ENCODE measurements around the gene ATP6V0A1. TPM values are rescaled to one million over a fixed set of nuclear protein-coding genes. Genes with fewer than 3 reads are reported as not detected.

The ATP6V0A1 gene
- total RNA-seq, 1 experiment from 2014 or later, result 55.2 TPM

GRCh38 chr17:42571435-42572225 lies 113.0 kb downstream of the ATP6V0A1 start:
- POLR2A ChIA-PET, result interaction anchor here (0.6 kb wide), 1 partner anchor 56 kb away, joined by 3 read pairs; no protein-coding TSS in a partner anchor
- Mint-ChIP-seq H3K4me3 (no peak overlapping the region), H3K27ac (no peak overlapping the region), H3K27me3 (ENCODE audit: low read depth) (no peaks in the 10 kb centered on the region), H3K36me3 (peaks cover 55% of the 10 kb centered on the region), H3K9me3 (no peaks in the 10 kb centered on the region), H3K4me1 (peaks cover 15% of the 10 kb centered on the region)
- CTCF ChIA-PET, result no interaction called here
- no peak for TF ChIP-seq ZNF232 (CRISPR knock-in tag; IDR thresholded peaks at IDR 0.05)
- TF ChIP-seq ZBTB43 (CRISPR knock-in tag; IDR thresholded peaks at IDR 0.05), result no peak
- TF ChIP-seq NR3C1 (CRISPR knock-in tag; conservative IDR thresholded peaks at IDR 0.05; ENCODE audit: low read depth), result no peak
- TF ChIP-seq HMGXB4 (CRISPR knock-in tag; IDR thresholded peaks at IDR 0.05), result no peak
- no peak for TF ChIP-seq FOXK1 (CRISPR knock-in tag; IDR thresholded peaks at IDR 0.05)
- no peak for TF ChIP-seq MLX (CRISPR knock-in tag; IDR thresholded peaks at IDR 0.05)
- no peak for TF ChIP-seq ZNF263 (CRISPR knock-in tag; IDR thresholded peaks at IDR 0.05; ENCODE audit: low read depth)
- TF ChIP-seq CREM (CRISPR knock-in tag; IDR thresholded peaks at IDR 0.05), result no peak
- TF ChIP-seq CDX4 (CRISPR knock-in tag; IDR thresholded peaks at IDR 0.05; ENCODE audit: borderline replicate concordance), result no peak
- TF ChIP-seq ZSCAN18 (CRISPR knock-in tag; IDR thresholded peaks at IDR 0.05), result no peak
- no peak for TF ChIP-seq ATF2 (CRISPR knock-in tag; IDR thresholded peaks at IDR 0.05; ENCODE audit: borderline replicate concordance, low read depth)
- no peak for DNase-seq (ENCODE audit: low spot score)
- ATAC-seq, result no peak

Small RNA genes lying within 50 kb of the gene (microRNA-seq; reads per million reads assigned to microRNA genes)
- gene MIR5010 (ENCODE audit: borderline number of aligned reads) (14.3 reads per million, percentile 33 among the genes with 10 or more reads in this experiment), gene MIR548AT (ENCODE audit: borderline number of aligned reads) (1.4 reads per million)

Other genes with a start within 250 kb of the ATP6V0A1 start
- gene STAT5B, start 182.5 kb upstream of the ATP6V0A1 start, total RNA-seq (2021), result 36.4 to 42.2 TPM (median 37.9 TPM) in 3 replicates
- 6.6 to 10.9 TPM (median 9.7 TPM) in 3 replicates for gene STAT5A, start 170.4 kb upstream of the ATP6V0A1 start, total RNA-seq (2021)
- gene STAT3, start 70.4 kb upstream of the ATP6V0A1 start, total RNA-seq (2021), result 74.4 to 98.0 TPM (median 74.9 TPM) in 3 replicates
- gene CAVIN1, start 35.6 kb upstream of the ATP6V0A1 start, total RNA-seq (2021), result 24.6 to 28.4 TPM (median 27.8 TPM) in 3 replicates
- 28.9 to 39.3 TPM (median 30.4 TPM) in 3 replicates for gene NAGLU, start 77.4 kb downstream of the ATP6V0A1 start, total RNA-seq (2021)
- gene HSD17B1, start 94.0 kb downstream of the ATP6V0A1 start, total RNA-seq (2021), result 1.5 to 1.6 TPM (median 1.5 TPM) in 3 replicates
- gene COASY, start 103.3 kb downstream of the ATP6V0A1 start, total RNA-seq (2021), result 106 to 131 TPM (median 113 TPM) in 3 replicates
- gene MLX, start 108.2 kb downstream of the ATP6V0A1 start, total RNA-seq (2021), result 26.9 to 34.9 TPM (median 30.1 TPM) in 3 replicates
- gene PSMC3IP, start 118.9 kb downstream of the ATP6V0A1 start, total RNA-seq (2021), result 20.1 to 23.3 TPM (median 21.6 TPM) in 3 replicates
- gene RETREG3, start 150.5 kb downstream of the ATP6V0A1 start, total RNA-seq (2021), result 39.8 to 43.2 TPM (median 40.4 TPM) in 3 replicates
- 130 to 141 TPM (median 140 TPM) in 3 replicates for gene TUBG1, start 150.8 kb downstream of the ATP6V0A1 start, total RNA-seq (2021)
- gene TUBG2, start 200.4 kb downstream of the ATP6V0A1 start, total RNA-seq (2021), result 22.1 to 26.7 TPM (median 22.2 TPM) in 3 replicates
- gene PLEKHH3, start 218.1 kb downstream of the ATP6V0A1 start, total RNA-seq (2021), result 33.0 to 40.2 TPM (median 35.6 TPM) in 3 replicates
- 3.7 to 4.4 TPM (median 4.2 TPM) in 3 replicates for gene CCR10, start 223.0 kb downstream of the ATP6V0A1 start, total RNA-seq (2021)
- 12.1 to 12.7 TPM (median 12.7 TPM) in 3 replicates for gene CNTNAP1, start 223.7 kb downstream of the ATP6V0A1 start, total RNA-seq (2021)